HG03039 (cell line): ENCODE results near the gene LIN28B.
"Not testable (repeated sequence)": the region's sequence is repeated elsewhere in the genome, so short reads cannot be mapped to it uniquely, and the experiment has no call there.

Source experiments
- ATAC-seq: cut with Tn5 transposase; IDR thresholded peaks from one replicate; pipeline ENCODE4 v1.9.1; 2021; ENCODE audit warnings: mild to moderate bottlenecking, moderate library complexity; ENCODE audit not compliant: unreplicated experiment

LIN28B gene

DNA sequence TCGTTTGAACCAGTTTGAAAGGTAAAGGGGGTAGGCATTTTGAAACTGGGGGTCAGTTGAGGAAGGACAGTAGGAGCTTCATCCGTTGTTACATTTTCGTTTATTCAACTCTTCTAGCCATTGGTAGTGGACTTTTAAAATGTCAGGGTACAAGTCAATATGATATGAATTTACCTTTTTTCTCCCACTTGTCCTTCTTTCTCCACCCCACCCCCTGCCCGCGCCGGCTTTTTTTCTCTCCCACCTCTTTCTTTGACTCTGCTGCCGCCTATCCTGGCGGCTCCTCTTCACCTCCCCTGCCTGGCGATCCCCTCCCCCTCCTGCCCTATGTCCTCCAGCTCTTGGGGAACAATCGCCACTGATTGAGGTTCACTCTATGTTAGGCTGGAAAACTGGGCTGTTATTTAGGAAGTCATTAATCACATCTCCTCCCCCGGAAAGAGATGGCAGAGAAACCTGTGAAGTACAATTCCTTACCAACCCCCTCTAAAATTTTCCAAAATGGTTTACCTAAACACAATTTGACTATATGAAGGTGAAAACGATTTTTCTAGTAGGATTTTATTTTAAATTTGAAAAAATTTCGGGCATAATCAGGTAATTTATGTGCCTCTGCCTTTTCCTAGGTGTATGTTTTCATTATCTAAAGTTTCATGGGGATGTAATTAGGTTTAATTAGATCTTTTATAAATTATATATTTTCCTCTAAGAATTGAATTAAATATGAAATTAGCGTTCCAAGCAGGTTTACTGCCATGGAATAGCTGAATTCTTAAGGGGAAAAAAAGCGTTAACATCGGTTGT lies 778 bp upstream of the LIN28B start:
- no peak for ATAC-seq

GRCh38 chr6:104957301-104958177 lies 632 bp downstream of the LIN28B start:
- ATAC-seq: no peak

DNA sequence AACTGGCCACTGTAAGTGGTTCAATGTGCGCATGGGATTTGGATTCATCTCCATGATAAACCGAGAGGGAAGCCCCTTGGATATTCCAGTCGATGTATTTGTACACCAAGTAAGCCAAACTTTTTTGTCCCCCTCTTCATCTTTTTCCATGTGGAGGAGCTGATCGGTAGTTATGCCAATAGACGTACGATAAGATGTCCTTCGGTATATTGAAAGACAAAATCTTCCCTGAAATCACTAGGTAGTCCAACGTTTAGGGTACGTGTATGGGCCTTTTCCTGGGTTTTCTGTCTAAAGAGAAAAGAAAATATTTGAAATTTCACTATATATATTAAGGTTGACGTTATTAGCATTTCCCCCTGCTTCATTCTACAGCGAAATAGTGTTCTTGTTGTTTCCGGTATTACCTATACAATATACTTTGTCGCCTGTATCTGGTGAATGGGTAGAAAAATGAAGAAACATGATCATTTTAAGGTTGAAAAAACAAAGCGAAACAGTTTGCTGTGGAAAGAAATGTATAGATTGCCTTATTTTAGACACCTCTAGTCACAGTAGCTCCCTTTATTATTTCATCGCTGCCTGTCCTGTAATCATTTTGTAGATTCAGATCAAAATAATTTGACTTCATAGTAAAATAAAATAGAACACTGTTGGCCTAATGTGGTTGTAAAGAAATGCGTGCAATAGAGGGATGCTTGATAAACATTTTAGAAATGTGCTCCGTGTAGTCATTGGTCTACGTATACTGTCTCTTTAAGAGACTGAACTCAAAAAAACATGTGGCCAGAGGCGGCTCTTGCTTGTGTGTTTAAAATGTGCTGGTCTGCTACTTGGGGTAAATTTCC lies 1.5 kb downstream of the LIN28B start:
- ATAC-seq: no peak

DNA sequence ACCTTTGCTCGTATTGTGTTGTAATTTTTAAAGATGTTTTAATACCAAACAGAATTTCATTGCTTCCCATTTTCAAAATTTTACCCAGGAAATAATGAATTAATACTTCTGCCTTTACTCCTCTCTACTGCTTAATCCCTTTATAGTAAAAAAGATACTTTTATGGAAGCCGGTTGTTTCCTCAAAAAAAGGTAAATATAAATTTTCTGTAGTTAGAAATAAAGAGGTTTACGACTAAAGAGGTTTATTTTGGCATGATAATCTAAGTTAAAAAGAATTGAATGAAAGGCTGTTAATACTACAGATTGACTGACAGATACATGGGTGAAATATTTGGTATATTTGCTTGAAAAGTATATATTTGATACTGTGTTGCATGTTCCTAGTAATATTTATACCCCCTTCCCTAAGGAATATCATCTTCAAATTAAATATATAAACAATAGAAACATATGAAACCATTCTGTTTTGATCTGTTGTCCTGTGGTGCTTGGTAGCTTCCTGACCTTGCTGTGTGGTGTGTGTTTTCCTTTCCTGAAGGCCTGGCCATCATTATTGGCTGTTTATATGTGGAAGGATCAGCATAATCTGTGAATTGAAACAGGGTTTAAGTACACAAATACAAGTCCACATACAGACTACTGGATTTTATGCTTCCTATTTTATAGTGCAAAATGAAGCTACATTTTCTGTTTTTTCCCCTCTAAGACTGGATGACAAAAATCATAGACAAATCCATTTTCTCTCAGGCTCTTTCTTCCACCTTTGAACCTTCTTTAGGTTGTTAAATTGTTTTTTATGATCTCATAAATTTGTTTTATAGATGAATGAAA lies 2.3 kb downstream of the LIN28B start:
- no peak for ATAC-seq

DNA sequence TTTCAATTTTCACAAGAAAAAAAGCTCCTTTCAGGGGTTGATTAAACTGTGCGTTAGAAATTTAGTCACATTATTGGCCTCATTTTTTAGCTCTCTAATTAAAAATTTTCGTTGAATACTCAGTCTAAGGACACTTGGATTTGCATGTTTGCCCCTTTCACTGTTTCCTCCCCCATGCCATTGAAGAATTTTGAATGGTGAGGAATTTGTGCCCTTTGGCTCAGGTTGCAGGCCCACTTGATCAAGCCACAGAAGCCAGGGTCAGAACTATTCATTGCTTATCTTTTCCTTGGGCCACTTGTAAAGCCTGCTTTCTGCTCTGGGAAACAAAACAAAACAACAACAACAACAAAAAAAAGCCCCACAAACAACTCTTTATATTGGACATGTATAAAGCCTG lies 12.2 kb downstream of the LIN28B start:
- ATAC-seq: no peak

DNA sequence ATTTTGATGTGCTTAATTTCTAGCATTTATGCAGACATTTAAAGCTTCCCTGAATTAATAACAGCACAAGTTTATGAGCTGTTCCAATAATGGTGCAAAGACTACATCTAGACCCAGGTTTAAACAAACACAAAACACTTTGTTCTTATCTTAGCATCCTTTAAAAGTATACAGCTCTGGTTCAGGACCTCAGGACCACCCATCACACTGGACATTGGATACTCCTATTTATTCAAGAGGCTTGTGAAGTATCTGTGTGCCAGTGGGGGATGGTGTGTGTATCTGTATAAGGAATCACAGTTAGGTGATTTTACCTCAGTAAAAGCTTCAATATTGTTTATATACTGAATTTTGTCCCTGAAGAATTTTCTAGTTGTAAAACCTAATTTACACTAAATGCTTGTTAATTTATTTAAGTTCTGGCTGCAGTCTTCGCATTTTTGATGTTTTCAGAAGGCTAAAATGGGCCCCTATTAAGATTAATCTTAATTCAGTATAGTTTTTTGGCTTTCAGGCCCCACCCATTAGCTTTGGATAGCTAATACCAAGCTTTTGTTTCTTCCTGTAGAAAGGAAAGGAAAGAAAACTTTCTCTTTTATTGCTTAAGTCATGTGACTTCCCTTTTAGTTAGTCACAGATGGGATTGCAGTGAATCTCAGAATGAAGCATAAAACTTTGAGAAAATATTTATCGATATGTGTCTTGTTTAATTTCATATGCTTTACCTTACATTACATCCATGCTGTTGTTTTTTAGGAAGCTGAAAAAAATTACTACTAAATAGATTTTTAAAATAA lies 13.1 kb downstream of the LIN28B start:
- no peak for ATAC-seq

DNA sequence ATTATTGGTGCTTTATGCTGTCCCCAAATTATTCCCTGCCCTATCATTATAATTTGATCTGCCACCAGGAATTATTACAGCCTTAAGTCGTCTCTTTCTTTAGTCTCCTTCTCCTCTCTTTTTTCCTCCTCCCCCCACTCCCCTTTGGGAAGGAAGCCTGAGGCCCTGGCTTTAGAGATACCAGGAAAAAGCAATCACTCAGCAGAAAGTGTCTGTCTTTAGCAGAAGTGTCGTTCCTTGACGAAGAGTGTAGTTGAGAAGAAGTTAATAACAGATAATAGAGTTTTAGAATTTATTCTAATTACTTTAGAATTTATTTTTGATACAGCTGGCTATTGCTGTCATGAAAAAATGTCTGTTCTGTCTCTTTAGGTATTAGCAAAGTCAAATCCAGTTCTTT lies 16.5 kb downstream of the LIN28B start:
- no peak for ATAC-seq

GRCh38 chr6:104983296-104983695 lies 26.4 kb downstream of the LIN28B start:
- ATAC-seq: no peak

GRCh38 chr6:104983776-104984175 lies 26.9 kb downstream of the LIN28B start:
- ATAC-seq: no peak

GRCh38 chr6:104984831-104985230 lies 27.9 kb downstream of the LIN28B start:
- no peak for ATAC-seq

DNA sequence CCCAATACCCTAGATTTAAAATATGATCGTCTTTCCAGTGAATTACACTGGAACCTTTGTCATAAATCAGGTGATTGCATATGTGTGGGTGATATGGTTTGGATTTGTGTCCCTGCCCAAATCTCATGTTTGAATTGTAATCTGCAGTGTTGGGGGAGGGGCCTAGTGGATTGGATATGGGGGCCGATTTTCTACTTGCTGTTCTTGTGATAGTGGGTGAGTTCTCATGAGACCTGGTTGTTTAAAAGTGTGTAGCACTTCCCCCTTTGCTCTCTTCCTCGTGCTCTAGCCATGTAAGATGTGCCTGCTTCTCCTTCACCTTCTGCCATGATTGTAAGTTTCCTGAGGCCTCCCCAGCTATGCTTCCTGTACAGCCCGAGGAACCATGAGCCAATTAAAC lies 29.0 kb downstream of the LIN28B start:
- ATAC-seq: not testable (repeated sequence)

DNA sequence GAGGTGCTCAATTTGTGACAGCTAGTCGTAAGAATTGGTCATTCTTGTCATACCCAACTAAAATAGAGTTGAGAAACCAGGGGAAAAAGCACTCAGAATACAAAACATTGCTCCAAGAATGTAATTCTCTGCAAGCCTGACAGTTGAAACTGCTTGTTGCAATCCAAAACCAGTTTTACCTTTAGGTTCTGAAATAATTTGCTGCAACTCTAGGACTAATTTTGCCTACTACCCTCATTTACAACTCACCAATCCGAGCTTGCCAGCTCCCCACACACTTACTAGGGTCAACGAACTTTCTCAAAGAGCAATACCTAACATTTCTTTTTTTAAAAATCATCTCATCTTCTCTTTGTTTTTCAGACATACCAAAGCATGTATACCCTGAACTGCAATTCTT lies 29.7 kb downstream of the LIN28B start:
- no peak for ATAC-seq

DNA sequence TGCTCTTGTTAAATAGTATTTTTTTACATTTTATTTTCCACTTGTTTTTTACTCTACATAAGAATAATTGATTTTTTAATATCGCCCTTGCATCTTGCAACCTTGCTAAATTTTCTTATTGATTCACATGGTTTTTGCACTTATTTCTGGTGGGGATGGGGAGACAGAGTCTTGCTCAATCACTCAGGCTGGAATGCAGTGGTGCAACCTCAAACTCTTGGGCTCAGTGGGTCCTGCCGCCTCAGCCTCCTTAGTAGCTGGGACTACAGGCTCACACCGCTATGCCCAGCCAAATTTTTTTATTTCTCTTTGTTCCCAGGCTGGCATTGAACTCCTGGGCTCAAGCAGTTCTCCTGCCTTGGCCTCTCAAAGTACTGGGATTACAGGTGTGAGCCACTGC lies 30.3 kb downstream of the LIN28B start:
- no peak for ATAC-seq

DNA sequence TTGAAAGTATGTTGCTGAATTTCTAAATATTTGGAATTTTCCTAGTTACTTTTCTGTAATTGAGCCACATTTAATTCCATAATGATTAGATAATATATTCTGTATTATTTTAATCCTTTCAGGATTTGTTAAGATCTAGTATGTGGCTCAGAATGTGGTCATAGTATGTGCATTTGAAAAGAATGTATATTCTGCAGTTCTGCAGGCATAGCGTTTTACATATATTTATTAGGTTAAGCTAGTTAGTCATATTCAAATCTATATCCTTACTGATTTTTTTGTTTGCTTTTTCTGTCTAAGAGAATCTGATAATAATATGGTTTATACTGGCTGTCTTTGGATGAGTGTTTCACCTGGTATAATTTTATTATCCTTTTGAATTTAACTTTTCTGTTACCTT lies 33.2 kb downstream of the LIN28B start:
- ATAC-seq: no peak

- ATAC-seq: not testable (repeated sequence)
Observed at GRCh38 chr6:104991062-104991461, 34.2 kb downstream of the LIN28B start.

DNA sequence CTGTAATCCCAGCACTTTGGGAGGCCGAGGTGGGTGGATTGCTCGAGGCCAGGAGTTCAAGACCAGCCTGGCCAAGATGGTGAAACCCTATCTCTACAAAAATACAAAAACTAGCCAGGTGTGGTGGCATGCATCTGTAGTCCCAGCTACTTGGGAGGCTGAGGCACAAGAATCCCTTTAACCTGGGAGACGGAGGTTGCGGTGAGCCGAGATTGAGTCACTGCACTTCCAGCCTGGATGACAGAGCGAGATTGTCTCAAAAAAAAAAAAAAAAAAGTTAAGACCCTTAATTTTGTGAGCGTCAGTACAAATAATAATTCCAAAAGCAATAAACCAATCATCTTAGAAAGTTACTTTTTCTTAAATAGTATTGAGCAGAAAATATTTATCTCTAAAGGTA lies 36.7 kb downstream of the LIN28B start:
- ATAC-seq: not testable (repeated sequence)

DNA sequence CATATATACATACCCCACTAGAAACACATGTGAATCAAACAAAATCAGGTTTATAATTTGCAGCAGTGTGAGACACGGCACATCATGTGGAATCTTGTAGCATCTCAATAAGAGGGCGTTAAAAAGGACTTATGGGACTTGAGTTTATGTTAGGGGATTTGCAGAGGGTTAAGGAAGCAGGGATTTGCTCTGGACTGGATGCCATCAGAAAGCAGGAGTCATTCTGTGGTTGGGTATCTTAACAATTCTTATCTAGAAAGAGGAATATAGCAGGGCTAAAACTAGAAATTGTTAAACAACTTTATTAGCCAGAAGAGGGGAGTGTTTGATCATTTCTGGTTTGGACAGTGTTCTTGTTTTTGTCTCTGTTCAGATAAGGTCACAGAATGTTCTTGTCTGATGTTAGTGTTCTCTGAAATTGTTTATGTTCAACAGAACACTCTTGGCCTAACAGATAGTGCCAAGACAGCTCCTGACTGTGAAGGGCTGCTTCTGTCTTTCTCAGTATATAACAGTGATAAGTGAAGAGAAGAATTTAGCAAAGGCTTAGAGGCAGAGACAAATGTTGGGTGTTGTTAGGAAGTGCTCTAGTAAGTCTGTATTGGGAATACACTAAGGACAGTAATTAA lies 39.2 kb downstream of the LIN28B start:
- no peak for ATAC-seq

GRCh38 chr6:105001063-105001462 lies 44.2 kb downstream of the LIN28B start:
- no peak for ATAC-seq

DNA sequence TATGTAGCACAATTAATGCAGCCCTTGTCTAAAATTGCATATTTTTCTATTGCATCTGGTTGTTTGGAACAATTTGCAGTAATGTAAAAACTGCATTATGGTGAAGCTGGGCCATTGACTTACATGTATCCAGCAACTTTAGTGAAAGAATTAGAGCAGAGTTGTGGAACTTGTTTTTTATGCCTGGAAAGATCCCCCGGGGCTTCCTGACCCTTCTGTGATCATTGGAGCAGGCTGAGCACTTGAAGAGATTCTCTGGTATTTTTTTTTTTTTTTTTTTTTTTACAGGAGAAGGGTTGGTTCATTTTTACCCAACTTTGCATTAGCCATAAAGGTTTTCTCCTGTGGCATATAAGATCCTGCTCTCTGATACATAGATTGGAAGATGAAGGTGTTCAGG lies 45.0 kb downstream of the LIN28B start:
- no peak for ATAC-seq
